ENCODE measurements around the gene THSD1. TPM values are rescaled to one million over a fixed set of nuclear protein-coding genes. Genes with fewer than 3 reads are reported as not detected.

The THSD1 gene
- total RNA-seq, 1 donor from 2014 or later = 14.4 TPM

- no peak overlapping the region for H3K27ac ChIP-seq (ENCODE audit: low read depth, low read length)
- no peak for TF ChIP-seq CTCF (IDR thresholded peaks at IDR 0.05; ENCODE audit: insufficient read depth, low read depth, low read length)
- TF ChIP-seq EZH2 (IDR thresholded peaks at IDR 0.05; ENCODE audit: insufficient read depth, low read length) = no peak
- Mint-ChIP-seq H3K4me3 (ENCODE audit: unreplicated experiment) (no peak overlapping the region), H3K4me1 (ENCODE audit: low read depth, unreplicated experiment) (peaks cover 21% of the 10 kb centered on the region), H3K36me3 (ENCODE audit: low read depth, unreplicated experiment) (no peaks in the 10 kb centered on the region), H3K27me3 (ENCODE audit: low read depth, unreplicated experiment) (no peaks in the 10 kb centered on the region), H3K9me3 (ENCODE audit: unreplicated experiment) (no peaks in the 10 kb centered on the region), H3K27ac (ENCODE audit: unreplicated experiment) (no peak overlapping the region)
- no peaks in the 10 kb centered on the region for H3K79me2 ChIP-seq (ENCODE audit: insufficient read depth, low read length)
- peak; percentile 75 for DNase-seq (ENCODE audit: low read depth)
- no peaks in the 10 kb centered on the region for H4K20me1 ChIP-seq (ENCODE audit: insufficient read depth, low read length)
- H3K4me2 ChIP-seq (ENCODE audit: low read length) = no peak overlapping the region
- FAIRE-seq = peak; percentile 34
- peaks cover 24% of the 10 kb centered on the region for H3K4me1 ChIP-seq (ENCODE audit: insufficient read depth, low read length)
- H3K9me3 ChIP-seq (ENCODE audit: insufficient read depth, low read depth, low read length) = no peaks in the 10 kb centered on the region
- H3K9ac ChIP-seq (ENCODE audit: low read length) = no peak overlapping the region
- H3K4me3 ChIP-seq (ENCODE audit: insufficient read depth, low read depth, low read length) = no peak overlapping the region
- H3K36me3 ChIP-seq (ENCODE audit: insufficient read depth, low read length) = no peaks in the 10 kb centered on the region
- no peak overlapping the region for H2AFZ ChIP-seq (ENCODE audit: low read depth, low read length)
- H3K27me3 ChIP-seq (ENCODE audit: insufficient read depth, low read length) = no peaks in the 10 kb centered on the region
These were observed 52.8 kb downstream of the THSD1 start for GRCh38 chr13:52353193-52353592.

GRCh38 chr13:52348983-52349780, 56.8 kb downstream of the THSD1 start:
- H3K4me2 ChIP-seq (ENCODE audit: low read length) = peak overlapping the region; percentile 32
- peak; percentile 69 for FAIRE-seq

More at GRCh38 chr13:52348983-52349780, 56.8 kb downstream of the THSD1 start:
- Mint-ChIP-seq H3K36me3 (ENCODE audit: low read depth, unreplicated experiment) (no peaks in the 10 kb centered on the region), H3K27ac (ENCODE audit: unreplicated experiment) (peak overlapping the region; percentile 92), H3K4me3 (ENCODE audit: unreplicated experiment) (no peak overlapping the region), H3K9me3 (ENCODE audit: unreplicated experiment) (no peaks in the 10 kb centered on the region), H3K4me1 (ENCODE audit: low read depth, unreplicated experiment) (peaks cover 41% of the 10 kb centered on the region), H3K27me3 (ENCODE audit: low read depth, unreplicated experiment) (no peaks in the 10 kb centered on the region)
- Histone ChIP-seq H3K9me3 (ENCODE audit: insufficient read depth, low read depth, low read length) (no peaks in the 10 kb centered on the region), H3K27ac (ENCODE audit: low read depth, low read length) (peak overlapping the region; percentile 84), H3K79me2 (ENCODE audit: insufficient read depth, low read length) (no peaks in the 10 kb centered on the region), H3K4me3 (ENCODE audit: insufficient read depth, low read depth, low read length) (no peak overlapping the region), H3K27me3 (ENCODE audit: insufficient read depth, low read length) (no peaks in the 10 kb centered on the region), H3K36me3 (ENCODE audit: insufficient read depth, low read length) (no peaks in the 10 kb centered on the region), H4K20me1 (ENCODE audit: insufficient read depth, low read length) (no peaks in the 10 kb centered on the region), H2AFZ (ENCODE audit: low read depth, low read length) (peak overlapping the region; percentile 35), H3K9ac (ENCODE audit: low read length) (peak overlapping the region; percentile 38), H3K4me1 (ENCODE audit: insufficient read depth, low read length) (peaks cover 20% of the 10 kb centered on the region)
- peak; percentile 90 for DNase-seq (ENCODE audit: low read depth)
- TF ChIP-seq CTCF (IDR thresholded peaks at IDR 0.05; ENCODE audit: insufficient read depth, low read depth, low read length) (no peak), EZH2 (IDR thresholded peaks at IDR 0.05; ENCODE audit: insufficient read depth, low read length) (no peak)

Measured in astrocyte (in vitro differentiated cells and primary cell).